Measurements from ENCODE around the gene SSBP3.

SSBP3 gene

GRCh38 chr1:54415533-54415932 lies 9.3 kb upstream of the SSBP3 start:
- no peak for TF ChIP-seq CTCF (IDR thresholded peaks at IDR 0.05)

DNA sequence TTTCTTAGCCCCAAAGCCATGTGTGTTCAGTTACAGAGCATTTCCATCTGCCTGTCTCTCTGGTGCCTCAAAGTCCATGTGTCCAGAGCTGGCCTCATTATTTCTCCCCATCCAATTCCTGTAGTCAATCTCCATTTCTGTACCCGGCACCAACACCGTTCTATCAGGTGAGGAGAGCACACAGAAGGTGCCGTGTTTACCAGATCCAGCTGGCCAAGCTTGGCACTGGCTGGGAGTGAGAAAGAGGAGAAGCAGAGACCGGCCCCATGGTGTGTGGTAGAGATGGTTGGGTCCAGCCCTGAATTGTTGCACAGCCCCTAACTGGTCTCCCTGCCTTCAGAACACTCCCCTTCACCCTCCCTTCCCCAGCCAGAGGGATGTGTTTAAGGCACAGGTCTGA lies 7.5 kb upstream of the SSBP3 start:
- TF ChIP-seq CTCF (IDR thresholded peaks at IDR 0.05) = no peak

DNA sequence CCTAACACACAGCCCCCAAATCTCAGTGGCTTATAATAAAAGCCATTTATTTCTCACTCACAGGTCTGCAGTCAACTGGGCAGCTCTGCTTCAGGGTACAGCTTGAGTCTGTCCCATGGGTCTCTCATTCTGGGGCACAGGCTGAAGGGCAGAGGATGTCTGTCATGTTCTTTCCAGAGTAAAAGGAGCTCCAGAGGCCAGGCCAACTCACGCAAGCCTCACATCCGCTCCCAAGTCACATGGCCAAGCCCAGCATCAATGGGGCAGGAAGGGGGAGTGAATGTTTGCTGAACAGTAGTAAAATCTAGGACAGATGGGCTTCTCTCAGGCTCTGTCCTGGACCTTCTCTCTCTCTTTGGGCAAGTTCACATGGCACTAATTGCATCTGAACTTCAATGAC lies 7.1 kb upstream of the SSBP3 start:
- TF ChIP-seq CTCF (IDR thresholded peaks at IDR 0.05) = no peak

GRCh38 chr1:54410359-54410758 lies 4.2 kb upstream of the SSBP3 start:
- TF ChIP-seq CTCF (IDR thresholded peaks at IDR 0.05) = no peak

DNA sequence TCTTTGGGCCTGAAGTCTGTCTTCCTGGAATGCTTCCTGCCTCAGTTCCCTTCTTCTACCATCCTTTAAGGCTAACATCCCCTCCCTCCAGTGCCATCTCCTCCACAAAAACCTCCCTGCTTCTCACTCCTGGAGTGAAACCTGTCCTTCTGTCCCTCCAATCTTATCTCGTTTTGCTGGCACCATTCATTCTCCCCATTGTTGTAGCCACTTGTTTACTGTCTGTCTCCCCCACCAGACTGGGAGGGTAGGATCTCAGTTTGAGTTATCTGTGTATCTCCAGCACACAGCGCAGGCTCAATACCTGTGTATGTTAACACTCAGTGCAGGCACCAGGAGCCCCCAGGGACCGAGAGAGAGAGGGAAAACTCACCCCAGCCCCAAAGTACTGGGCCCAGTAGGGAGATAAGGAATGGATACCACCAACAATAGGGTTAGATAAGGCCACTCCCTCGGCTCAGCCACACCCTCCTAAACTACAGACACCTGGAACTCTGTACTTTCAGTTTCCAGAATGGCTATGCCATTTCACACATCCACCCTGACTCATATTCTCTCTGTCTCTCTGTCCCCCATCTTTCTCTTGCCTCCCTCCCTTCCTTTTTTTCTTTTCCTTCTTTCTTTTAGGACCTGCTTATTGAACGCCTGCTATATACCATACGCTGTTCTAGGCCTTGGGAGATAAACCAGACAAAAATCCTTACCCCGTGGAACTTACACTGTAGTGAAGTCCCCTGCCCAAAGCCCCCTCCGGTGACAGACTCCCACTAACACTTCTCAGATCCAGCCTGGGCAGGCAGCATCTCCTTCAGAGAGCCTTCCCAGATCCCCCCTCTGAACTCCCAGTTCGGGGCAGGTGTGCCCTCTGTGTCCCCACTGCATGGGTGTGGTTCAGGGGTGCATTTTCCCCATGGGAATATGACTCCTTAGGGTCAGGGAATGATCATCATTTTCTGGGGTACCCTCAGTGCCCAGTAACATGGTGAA lies 3.3 kb upstream of the SSBP3 start:
- no peak for TF ChIP-seq CTCF (IDR thresholded peaks at IDR 0.05)

GRCh38 chr1:54408147-54409066 lies 2.2 kb upstream of the SSBP3 start:
- no peak for TF ChIP-seq CTCF (IDR thresholded peaks at IDR 0.05)

DNA sequence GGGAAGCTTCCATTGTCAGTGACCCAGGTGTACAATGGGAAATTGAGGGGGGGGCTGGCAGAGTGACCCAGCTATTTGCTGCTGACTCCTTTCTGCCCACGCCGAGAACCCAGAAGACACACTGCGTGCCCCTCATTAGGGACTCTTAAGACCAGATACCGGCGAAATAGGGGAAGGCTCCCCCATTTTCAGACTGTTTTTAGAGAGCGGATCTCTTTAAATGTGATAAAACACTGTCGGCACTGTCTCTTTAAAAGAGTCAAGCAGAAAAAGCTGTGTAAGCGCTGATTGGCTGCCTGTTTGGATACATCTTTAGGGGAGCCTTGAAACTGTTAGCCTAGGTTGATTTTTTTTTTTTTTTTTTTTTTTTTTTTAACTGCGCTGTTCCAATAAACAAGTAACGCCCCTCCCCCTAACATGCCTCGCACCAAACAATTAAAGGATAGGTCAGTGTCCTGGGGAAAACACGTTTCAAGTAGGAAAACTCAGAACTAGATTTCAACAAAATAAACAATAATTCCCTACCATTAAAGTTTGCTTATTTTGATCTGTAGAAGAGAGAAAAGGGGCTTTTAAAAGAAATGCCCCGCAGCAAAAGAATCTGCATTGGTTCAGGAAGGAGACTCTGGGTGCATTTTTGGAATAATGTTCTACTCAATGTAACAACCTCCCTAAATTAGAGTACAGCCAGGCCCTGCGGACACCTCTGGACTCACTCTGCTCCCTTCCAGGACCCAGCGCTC lies 1.4 kb upstream of the SSBP3 start:
- TF ChIP-seq CTCF (IDR thresholded peaks at IDR 0.05) = no peak

All from LNCAP (cell line).